H1 (cell line): Measurements from ENCODE around the gene GPR143. TPM values are rescaled to one million over a fixed set of nuclear protein-coding genes. Genes with fewer than 3 reads are reported as not detected.

ENCODE experiments used
- CTCF ChIA-PET: fragments of 300-600 bp; sonication (Branson Sonifier 250); formaldehyde crosslinking; loops from one replicate; lab custom pipeline; 2021; ENCODE audit not compliant: partially characterized antibody; lab: Charles Lee
- POLR2A ChIA-PET: fragments of 300-600 bp; sonication (Branson Sonifier 250); formaldehyde crosslinking; loops from one replicate; lab custom pipeline; 2021; ENCODE audit warnings: inconsistent platforms; ENCODE audit not compliant: partially characterized antibody; lab: Charles Lee
- DNase-seq, 2 experiments: peaks; one replicate each; pipeline versions ENCODE4 v3.0.0 to v3.0.0-alpha.2; 2010 to 2022; ENCODE audit warnings: low spot score in 2 of 2, low read depth in 1 of 2, mixed read lengths in 1 of 2
- FAIRE-seq: peaks from 2 replicates; lab custom pipeline; 2011; peaks lifted over from hg19 to GRCh38; lab: Jason Lieb, UNC
- H2AFZ ChIP-seq: 2 replicates; pipeline ENCODE4 v1.8.1; 2012; ENCODE audit warnings: low read length, inconsistent platforms
- H2AK5ac ChIP-seq: 2 replicates; pipeline ENCODE4 v1.6.1; 2013; ENCODE audit warnings: low read depth, low read length
- H2BK120ac ChIP-seq: replicated peaks from 2 replicates; pipeline ENCODE3; 2013; ENCODE audit warnings: low read depth, low read length, inconsistent platforms
- H2BK12ac ChIP-seq: 2 replicates; pipeline ENCODE4 v1.6.1; 2013; ENCODE audit warnings: low read depth, low read length
- H2BK15ac ChIP-seq: 2 replicates; pipeline ENCODE4 v1.6.1; 2013; ENCODE audit warnings: low read length
- H2BK20ac ChIP-seq: 2 replicates; pipeline ENCODE4 v1.6.1; 2013; ENCODE audit warnings: low read length
- H2BK5ac ChIP-seq: 2 replicates; pipeline ENCODE4 v1.6.1; 2013; ENCODE audit warnings: low read depth, low read length
- H3K14ac ChIP-seq: 2 replicates; pipeline ENCODE4 v1.6.1; 2013; ENCODE audit warnings: inconsistent platforms; ENCODE audit not compliant: insufficient read length
- H3K18ac ChIP-seq: 2 replicates; pipeline ENCODE4 v1.6.1; 2013; ENCODE audit warnings: low read length; ENCODE audit errors: extremely low read depth
- H3K23ac ChIP-seq: 2 replicates; pipeline ENCODE4 v1.6.1; 2013; ENCODE audit warnings: inconsistent platforms; ENCODE audit not compliant: insufficient read length
- H3K23me2 ChIP-seq: 2 replicates; pipeline ENCODE4 v1.6.1; 2013; ENCODE audit warnings: low read depth, low read length
- H3K27ac ChIP-seq: 2 replicates; pipeline ENCODE4 v1.6.1; 2011; ENCODE audit warnings: low read depth, low read length, inconsistent platforms
- H3K27me3 ChIP-seq, 4 experiments: replicated peaks in 1 of 4; 1 replicate in 1 of 4; 2 replicates in 3 of 4; pipeline versions ENCODE4 v1.6.1 to v1.8.1; 2011 to 2013; ENCODE audit warnings: low read length in 3 of 4, mild to moderate bottlenecking in 3 of 4, inconsistent platforms in 2 of 4, mixed read lengths in 2 of 4, moderate library complexity in 1 of 4; ENCODE audit not compliant: control insufficient read depth in 3 of 4, insufficient read depth in 3 of 4; ENCODE audit errors: extremely low read depth in 1 of 4
- H3K36me3 ChIP-seq, 4 experiments: 2 replicates each; pipeline versions ENCODE4 v1.6.1 to v1.8.1; 2011 to 2013; ENCODE audit warnings: mild to moderate bottlenecking in 4 of 4, low read length in 3 of 4, moderate library complexity in 2 of 4, control low read depth in 1 of 4, inconsistent platforms in 1 of 4; ENCODE audit not compliant: insufficient read depth in 4 of 4, control insufficient read depth in 2 of 4
- H3K4ac ChIP-seq: replicated peaks from 2 replicates; pipeline ENCODE3; 2013; ENCODE audit warnings: low read length, low read depth, mixed read lengths, inconsistent platforms; ENCODE audit not compliant: insufficient read length
- H3K4me1 ChIP-seq, 4 experiments: replicated peaks in 1 of 4; 1 replicate in 1 of 4; 2 replicates in 3 of 4; pipeline versions ENCODE4 v1.6.1 to v1.8.1; 2011 to 2013; ENCODE audit warnings: low read length in 3 of 4, inconsistent platforms in 2 of 4, mixed read lengths in 1 of 4; ENCODE audit not compliant: insufficient read depth in 4 of 4, control insufficient read depth in 3 of 4
- H3K4me2 ChIP-seq, 2 experiments: 2 replicates each; pipeline versions ENCODE4 v1.6.1 to v1.8.1; 2011 to 2013; ENCODE audit warnings: low read depth in 2 of 2, low read length in 2 of 2, control low read depth in 1 of 2, inconsistent platforms in 1 of 2, mild to moderate bottlenecking in 1 of 2; ENCODE audit not compliant: insufficient read depth in 1 of 2
- H3K4me3 ChIP-seq, 4 experiments: fragments of 200-600, 300-600 bp in 1 of 4; sonication (generic), shearing (Covaris generic), sonication (Bioruptor Twin) in 1 of 4; 2 replicates each; pipeline versions ENCODE4 v1.5.1 to v1.8.1; 2011 to 2016; ENCODE audit warnings: low read length in 4 of 4, low read depth in 3 of 4, control low read depth in 2 of 4, inconsistent platforms in 2 of 4, mild to moderate bottlenecking in 2 of 4, mixed read lengths in 1 of 4, moderate library complexity in 1 of 4; ENCODE audit not compliant: insufficient read depth in 2 of 4; ENCODE audit errors: extremely low read depth in 1 of 4
- H3K56ac ChIP-seq: replicated peaks from 2 replicates; pipeline ENCODE3; 2013; ENCODE audit warnings: low read depth, mild to moderate bottlenecking, mixed read lengths, low read length, inconsistent platforms; ENCODE audit not compliant: insufficient read length
- H3K79me1 ChIP-seq: 2 replicates; pipeline ENCODE4 v1.6.1; 2013; ENCODE audit warnings: low read depth, low read length, control low read depth
- H3K79me2 ChIP-seq, 2 experiments: 2 replicates each; pipeline versions ENCODE4 v1.6.1 to v1.8.1; 2012 to 2013; ENCODE audit warnings: low read length in 2 of 2, mild to moderate bottlenecking in 2 of 2, inconsistent platforms in 1 of 2; ENCODE audit not compliant: insufficient read depth in 2 of 2, control insufficient read depth in 1 of 2
- H3K9ac ChIP-seq, 4 experiments: replicated peaks in 1 of 4; 1 replicate in 1 of 4; 2 replicates in 3 of 4; pipeline versions ENCODE4 v1.6.1 to v1.8.1; 2011 to 2013; ENCODE audit warnings: low read depth in 3 of 4, low read length in 3 of 4, control low read depth in 2 of 4, mild to moderate bottlenecking in 2 of 4, moderate library complexity in 2 of 4, inconsistent platforms in 1 of 4; ENCODE audit errors: extremely low read depth in 1 of 4
- H3K9me3 ChIP-seq, 2 experiments: 2 replicates each; pipeline versions ENCODE4 v1.6.1 to v1.8.1; 2012 to 2013; ENCODE audit warnings: mild to moderate bottlenecking in 2 of 2, moderate library complexity in 2 of 2, control low read depth in 1 of 2, inconsistent platforms in 1 of 2, low read depth in 1 of 2, low read length in 1 of 2, mixed read lengths in 1 of 2; ENCODE audit not compliant: insufficient read depth in 2 of 2
- H4K20me1 ChIP-seq, 2 experiments: replicated peaks in 1 of 2; 2 replicates each; pipeline versions ENCODE3 to v1.8.1; 2011 to 2013; ENCODE audit warnings: inconsistent platforms in 2 of 2, low read length in 2 of 2, mild to moderate bottlenecking in 1 of 2; ENCODE audit not compliant: insufficient read depth in 2 of 2, control insufficient read depth in 1 of 2
- H4K5ac ChIP-seq: 2 replicates; pipeline ENCODE4 v1.6.1; 2013; ENCODE audit warnings: low read length, low read depth, mixed read lengths, inconsistent platforms; ENCODE audit not compliant: insufficient read length
- H4K8ac ChIP-seq: 2 replicates; pipeline ENCODE4 v1.8.0; 2013; ENCODE audit warnings: mild to moderate bottlenecking, moderate library complexity, low read length, inconsistent platforms; ENCODE audit not compliant: insufficient read depth; ENCODE audit errors: extremely low read depth
- H4K91ac ChIP-seq: replicated peaks from 2 replicates; pipeline ENCODE3; 2013; ENCODE audit warnings: low read length, mixed read lengths, inconsistent platforms; ENCODE audit not compliant: insufficient read length
- ATF2 ChIP-seq: IDR thresholded peaks from 2 replicates; pipeline ENCODE4 v1.6.1; 2012; ENCODE audit warnings: low read length, inconsistent platforms
- CBX8 ChIP-seq: fragments of 300-800, 300-1000 bp; sonication (generic); IDR thresholded peaks from 2 replicates; pipeline ENCODE4 v1.7.1; 2016; ENCODE audit warnings: low read depth, low read length, borderline replicate concordance
- CEBPB ChIP-seq: IDR thresholded peaks from 2 replicates; pipeline ENCODE4 v1.6.1; 2012; ENCODE audit warnings: low read depth, low read length
- CHD2 ChIP-seq: IDR thresholded peaks from 2 replicates; pipeline ENCODE4 v1.6.1; 2012; ENCODE audit warnings: low read length, improper control_type of control experiment
- HDAC2 ChIP-seq, 2 experiments: fragments of 300-600 bp in 1 of 2; sonication (generic) in 1 of 2; IDR thresholded peaks; 2 replicates each; pipeline ENCODE4 v1.6.1; 2011 to 2012; ENCODE audit warnings: low read depth in 2 of 2, low read length in 2 of 2, mild to moderate bottlenecking in 2 of 2, moderate library complexity in 2 of 2, borderline replicate concordance in 1 of 2, inconsistent platforms in 1 of 2
- NANOG ChIP-seq: IDR thresholded peaks from 2 replicates; pipeline ENCODE4 v1.6.1; 2011; ENCODE audit warnings: low read length, low read depth, mild to moderate bottlenecking, inconsistent platforms; ENCODE audit not compliant: insufficient read depth, poor library complexity, severe bottlenecking
- POLR2AphosphoS5 ChIP-seq: IDR thresholded peaks from 2 replicates; pipeline ENCODE4 v1.6.1; 2011; ENCODE audit warnings: low read depth, low read length
- WGBS, 2 experiments: shearing (Covaris generic) in 1 of 2; methylation state at CpG; one replicate each; pipeline versions ENCODE4 v1.1.6 to v1.1.7; 2013 to 2015; ENCODE audit warnings: low lambda C conversion rate in 2 of 2, mixed read lengths in 2 of 2, inconsistent platforms in 1 of 2, low coverage in 1 of 2, missing lambda C conversion rate in 1 of 2; ENCODE audit not compliant: insufficient replicate concordance in 2 of 2, insufficient coverage in 1 of 2, insufficient read length in 1 of 2; ENCODE audit errors: extremely low coverage in 1 of 2, missing lambda C conversion rate in 1 of 2; 5-methylcytosine and 5-hydroxymethylcytosine counted together
- polyA plus RNA-seq, 7 experiments: library from polyadenylated mRNA; depleted of rRNA in 3 of 7; stranded (reverse) in 5 of 7; unstranded in 2 of 7; fragments of >200 nt in 5 of 7; fragments of 200-250 nt in 2 of 7; gene quantifications; 1 replicate in 5 of 7; 2 replicates in 1 of 7; 4 replicates in 1 of 7; pipeline versions ENCODE4 v1.2.1 to v1.2.3, GENCODE V29; 2011 to 2013; ENCODE audit warnings: missing spikeins in 2 of 7, mixed read lengths in 2 of 7
- total RNA-seq: library from RNA; stranded (reverse); fragmentation: NEBNext Ultra II Directional; extraction: Animal tissue kit (Norgen Biotek cat#: 25700); gene quantifications from 2 replicates; pipeline ENCODE4 v1.2.1, GENCODE V29; 2021

Gene GPR143
- total and polyA plus RNA-seq, 2 of the 8 experiments (the other 6 are each of a cell fraction or from before 2014, with no cell fraction given) = 18.5 to 30.7 TPM

- Histone ChIP-seq H2AK5ac (no peak overlapping the region), H3K27ac (no peak overlapping the region)
- 90% methylated on average over 6 of the region's 6 CpGs; no CpG with 5 or more reads in 1 of the 2 experiments for WGBS, 2 experiments
- TF ChIP-seq CHD2 (no peak), CBX8 (no peak), HDAC2 (IDR thresholded peaks at IDR 0.05; ENCODE audit: borderline replicate concordance in 1 of 2, low read depth in 2 of 2, low read length in 2 of 2) (no peak), ATF2 (no peak), NANOG (no peak), POLR2AphosphoS5 (no peak), CEBPB (no peak)
Observed at GRCh38 chrX:9772943-9773342, 7.3 kb upstream of the GPR143 start.

More at GRCh38 chrX:9772943-9773342, 7.3 kb upstream of the GPR143 start:
- Histone ChIP-seq H3K23ac (no peak overlapping the region), H3K9me3 (no peaks in the 10 kb centered on the region), H2BK15ac (no peak overlapping the region), H3K79me2 (no peaks in the 10 kb centered on the region), H3K4me2 (no peak overlapping the region), H3K56ac (no peak overlapping the region), H3K36me3 (no peaks in the 10 kb centered on the region), H4K91ac (no peak overlapping the region), H3K9ac (no peak overlapping the region), H3K14ac (no peak overlapping the region), H2BK120ac (no peak overlapping the region), H2BK12ac (no peak overlapping the region), H3K4me3 (no peak overlapping the region), H4K20me1 (peaks cover 2 to 3% of the 10 kb centered on the region in 2 experiments), H3K79me1 (no peaks in the 10 kb centered on the region), H3K27me3 (no peaks in the 10 kb centered on the region), H2AFZ (no peak overlapping the region), H4K5ac (no peak overlapping the region), H3K23me2 (no peaks in the 10 kb centered on the region), H3K4me1 (peaks cover 0 to 3% (median 0%) of the 10 kb centered on the region in 4 experiments; a peak in 1 of 7 replicates), H3K18ac (no peak overlapping the region), H2BK5ac (no peak overlapping the region), H4K8ac (no peak overlapping the region), H2BK20ac (no peak overlapping the region), H3K4ac (no peak overlapping the region)
- FAIRE-seq = no peak
- ChIA-PET POLR2A (interaction anchor here (1.1 kb wide), 1 partner anchor 12 kb away, joined by 3 read pairs; no protein-coding TSS in a partner anchor), CTCF (interaction anchor here (0.7 kb wide), 1 partner anchor 8 kb away, joined by 5 read pairs; no protein-coding TSS in a partner anchor)
- DNase-seq = no peak
